MM.1S (cell line): ENCODE data around the gene VAPB.

Experiments used
- DNase-seq: peaks from one replicate; pipeline ENCODE4 v3.0.0-alpha.2; 2015
- H2AFZ ChIP-seq: fragments of 300-600 bp; sonication (generic); 2 replicates; pipeline ENCODE4 v1.6.0; 2016; ENCODE audit warnings: antibody characterized with exemption, low read length
- H3F3A ChIP-seq: fragments of 300-600 bp; sonication (generic); 2 replicates; pipeline ENCODE4 v1.6.1; 2016; ENCODE audit warnings: mild to moderate bottlenecking, antibody characterized with exemption, low read length, moderate library complexity, mixed read lengths; ENCODE audit not compliant: insufficient read depth
- H3K27ac ChIP-seq: fragments of 300-600 bp; sonication (generic); 2 replicates; pipeline ENCODE4 v1.5.1; 2016; ENCODE audit warnings: mild to moderate bottlenecking, low read length
- H3K27me3 ChIP-seq: fragments of 300-600 bp; sonication (generic); replicated peaks from 2 replicates; pipeline ENCODE4 v1.6.0; 2016; ENCODE audit warnings: low read length; ENCODE audit not compliant: insufficient read depth
- H3K36me3 ChIP-seq: fragments of 300-600 bp; sonication (generic); replicated peaks from 2 replicates; pipeline ENCODE4 v1.6.1; 2016; ENCODE audit warnings: mild to moderate bottlenecking, low read length, mixed read lengths; ENCODE audit not compliant: insufficient read depth
- H3K4me1 ChIP-seq: fragments of 300-600 bp; sonication (generic); 2 replicates; pipeline ENCODE4 v1.6.1; 2016; ENCODE audit warnings: low read length, mixed read lengths
- H3K4me2 ChIP-seq: fragments of 300-600 bp; sonication (generic); 2 replicates; pipeline ENCODE4 v1.6.0; 2016; ENCODE audit warnings: low read depth, low read length
- H3K4me3 ChIP-seq: fragments of 300-600 bp; sonication (generic); 2 replicates; pipeline ENCODE4 v1.5.1; 2016; ENCODE audit warnings: low read length, mixed read lengths
- H3K79me2 ChIP-seq: fragments of 300-600 bp; sonication (generic); 2 replicates; pipeline ENCODE4 v1.6.1; 2016; ENCODE audit warnings: mixed run types, low read length, mixed read lengths
- H3K9ac ChIP-seq: fragments of 300-600 bp; sonication (generic); 2 replicates; pipeline ENCODE4 v1.6.1; 2016; ENCODE audit warnings: low read length, mixed read lengths
- H3K9me2 ChIP-seq: fragments of 300-600 bp; sonication (generic); replicated peaks from 2 replicates; pipeline ENCODE4 v1.6.1; 2016; ENCODE audit warnings: mild to moderate bottlenecking, low read length, mixed read lengths; ENCODE audit not compliant: insufficient read depth
- H3K9me3 ChIP-seq: fragments of 300-600 bp; sonication (generic); replicated peaks from 2 replicates; pipeline ENCODE4 v1.6.1; 2016; ENCODE audit warnings: mild to moderate bottlenecking, low read length, mixed read lengths; ENCODE audit not compliant: insufficient read depth
- H4K20me1 ChIP-seq: fragments of 300-600 bp; sonication (generic); 2 replicates; pipeline ENCODE4 v1.6.1; 2016; ENCODE audit warnings: mild to moderate bottlenecking, low read length, moderate library complexity, mixed read lengths; ENCODE audit not compliant: insufficient read depth
- CTCF ChIP-seq: fragments of 300-600 bp; sonication (generic); IDR thresholded peaks from 2 replicates; pipeline ENCODE4 v1.5.1; 2016; ENCODE audit warnings: antibody characterized with exemption, low read length, mixed read lengths
- EZH2 ChIP-seq: fragments of 300-600 bp; sonication (generic); optimal IDR thresholded peaks from 2 replicates; pipeline ENCODE3; 2017; ENCODE audit warnings: low read depth, mild to moderate bottlenecking, antibody characterized with exemption, low read length, mixed read lengths
- EZH2phosphoT487 ChIP-seq: fragments of 300-600 bp; sonication (generic); IDR thresholded peaks from 2 replicates; pipeline ENCODE4 v1.6.1; 2018; ENCODE audit warnings: antibody characterized with exemption, low read length

The VAPB gene

GRCh38 chr20:58389324-58389967 is 417 bp downstream of the VAPB start:
- Histone ChIP-seq H3F3A (no peaks in the 10 kb centered on the region), H3K79me2 (peaks cover 53% of the 10 kb centered on the region), H3K27me3 (no peaks in the 10 kb centered on the region), H3K9ac (peak overlapping the region; percentile 97), H3K9me3 (no peaks in the 10 kb centered on the region), H3K4me2 (peak overlapping the region; percentile 72), H3K9me2 (no peaks in the 10 kb centered on the region), H3K4me1 (peaks cover 7% of the 10 kb centered on the region), H3K27ac (peak overlapping the region; percentile 76; the same call in 1 of the 2 replicates), H2AFZ (peak overlapping the region; percentile 76; the same call in 1 of the 2 replicates), H4K20me1 (peaks cover 7% of the 10 kb centered on the region; the same call in 1 of the 2 replicates), H3K36me3 (no peaks in the 10 kb centered on the region), H3K4me3 (peak overlapping the region; percentile 84)
- TF ChIP-seq EZH2phosphoT487 (no peak), CTCF (no peak), EZH2 (no peak)
- DNase-seq: peak; percentile 51

GRCh38 chr20:58389968-58390658 is 1.1 kb downstream of the VAPB start:
- Histone ChIP-seq H3K9me3 (no peaks in the 10 kb centered on the region), H2AFZ (peak overlapping the region; percentile 23; the same call in 1 of the 2 replicates), H3K4me1 (peaks cover 7% of the 10 kb centered on the region), H3K4me3 (peak overlapping the region; percentile 84), H3K27ac (peak overlapping the region; percentile 76; the same call in 1 of the 2 replicates), H3K9me2 (no peaks in the 10 kb centered on the region), H3K79me2 (peaks cover 59% of the 10 kb centered on the region), H3K4me2 (peak overlapping the region; percentile 72), H3K9ac (peak overlapping the region; percentile 97), H4K20me1 (peaks cover 7% of the 10 kb centered on the region; the same call in 1 of the 2 replicates), H3K27me3 (no peaks in the 10 kb centered on the region), H3F3A (no peaks in the 10 kb centered on the region), H3K36me3 (no peaks in the 10 kb centered on the region)
- DNase-seq: no peak
- TF ChIP-seq EZH2: no peak
- TF ChIP-seq CTCF: no peak
- no peak for TF ChIP-seq EZH2phosphoT487

- Histone ChIP-seq H3K9me3 (no peaks in the 10 kb centered on the region), H3K9ac (no peak overlapping the region), H3K4me1 (peaks cover 7% of the 10 kb centered on the region), H3K27me3 (no peaks in the 10 kb centered on the region), H3K4me3 (no peak overlapping the region), H3K36me3 (no peaks in the 10 kb centered on the region), H4K20me1 (peaks cover 12% of the 10 kb centered on the region), H3K9me2 (no peaks in the 10 kb centered on the region), H2AFZ (no peak overlapping the region), H3K4me2 (peak overlapping the region; percentile 72; the same call in 1 of the 2 replicates), H3K79me2 (peaks cover 65% of the 10 kb centered on the region), H3F3A (no peaks in the 10 kb centered on the region), H3K27ac (no peak overlapping the region)
- DNase-seq: no peak
- no peak for TF ChIP-seq CTCF
- no peak for TF ChIP-seq EZH2phosphoT487
- TF ChIP-seq EZH2: no peak
Measured at GRCh38 chr20:58390659-58391035, 1.6 kb downstream of the VAPB start.
